AG04450 (cell line): ENCODE data around the gene RAB3B. TPM values are rescaled to one million over a fixed set of nuclear protein-coding genes. Genes with fewer than 3 reads are reported as not detected.
"Not testable (repeated sequence)": the region's sequence is repeated elsewhere in the genome, so short reads cannot be mapped to it uniquely, and the experiment has no call there.

ENCODE experiments used
- CTCF ChIA-PET: fragments of 300-600, 350-600 bp; formaldehyde crosslinking; extraction: SDS; loops from one replicate; lab custom pipeline; 2022; ENCODE audit warnings: antibody characterized with exemption, inconsistent platforms; lab: Charles Lee
- POLR2A ChIA-PET: fragments of 350-600 bp; formaldehyde crosslinking; extraction: SDS; loops from one replicate; lab custom pipeline; 2021; ENCODE audit warnings: antibody characterized with exemption, inconsistent platforms; lab: Yijun Ruan, JAX
- DNase-seq: peaks from one replicate; pipeline ENCODE4 v3.0.0-alpha.2; 2011; ENCODE audit warnings: low read depth, low spot score
- H3K27ac ChIP-seq: one replicate; pipeline ENCODE4 v1.5.1; 2012; ENCODE audit warnings: low read depth, low read length, control low read depth
- H3K27me3 ChIP-seq: one replicate; pipeline ENCODE4 v1.6.0; 2012; ENCODE audit warnings: low read length; ENCODE audit not compliant: control insufficient read depth, insufficient read depth
- H3K4me3 ChIP-seq: 2 replicates; pipeline ENCODE4 v1.5.1; 2011; ENCODE audit warnings: mild to moderate bottlenecking, low read depth, low read length, control low read depth
- H3K9me3 ChIP-seq: 2 replicates; pipeline ENCODE4 v1.5.1; 2012; ENCODE audit warnings: low read length; ENCODE audit not compliant: control insufficient read depth, insufficient read depth
- CTCF ChIP-seq: IDR thresholded peaks from 2 replicates; pipeline ENCODE4 v1.5.1; 2011; ENCODE audit warnings: low read depth, low read length, control low read depth, inconsistent platforms
- polyA plus RNA-seq: library from polyadenylated mRNA; depleted of rRNA; stranded (reverse); fragments of >200 nt; gene quantifications from 2 replicates; pipeline ENCODE4 v1.2.3, GENCODE V29; 2011

The RAB3B gene
- polyA plus RNA-seq, 1 experiment, result 28.6 TPM

- peak; percentile 96 for DNase-seq
- H3K9me3 ChIP-seq, result no peaks in the 10 kb centered on the region
- ChIA-PET CTCF (interaction anchor here (0.9 to 3.1 kb wide), 14 partner anchors 9 to 451 kb away, joined by 3 to 33 read pairs (median 4); no protein-coding TSS in a partner anchor), POLR2A (interaction anchor here (0.6 to 2.9 kb wide), 7 partner anchors 8 to 157 kb away, joined by 3 to 20 read pairs (median 10); partner anchors contain the start of genes NRDC and TXNDC12)
- H3K27me3 ChIP-seq, result no peaks in the 10 kb centered on the region
- no peak for TF ChIP-seq CTCF
- no peak overlapping the region for H3K4me3 ChIP-seq
- H3K27ac ChIP-seq, result peak overlapping the region; percentile 86
Observed at GRCh38 chr1:51898090-51898734, 92.3 kb downstream of the RAB3B start.

- POLR2A ChIA-PET, result interaction anchor here (0.8 to 2.9 kb wide), 8 partner anchors 9 to 467 kb away, joined by 3 to 20 read pairs (median 6); partner anchors contain the start of genes NRDC and TXNDC12
- peak; percentile 85 for DNase-seq
- Histone ChIP-seq H3K27me3 (no peaks in the 10 kb centered on the region), H3K4me3 (no peak overlapping the region), H3K9me3 (no peaks in the 10 kb centered on the region), H3K27ac (peak overlapping the region; percentile 96)
- TF ChIP-seq CTCF, result no peak
- CTCF ChIA-PET, result interaction anchor here (1.0 to 3.1 kb wide), 22 partner anchors 9 to 788 kb away, joined by 3 to 33 read pairs (median 6); partner anchors contain the start of gene NRDC
Observed at GRCh38 chr1:51897699-51898031, 92.8 kb downstream of the RAB3B start.

GRCh38 chr1:51894748-51895147, 95.8 kb downstream of the RAB3B start:
- H3K4me3 ChIP-seq, DNase-seq, CTCF ChIA-PET, H3K27ac ChIP-seq, H3K27me3 ChIP-seq, POLR2A ChIA-PET, H3K9me3 ChIP-seq: not testable (repeated sequence)

- H3K9me3 ChIP-seq, result no peaks in the 10 kb centered on the region
- peak; percentile 99 for DNase-seq
Observed at GRCh38 chr1:51878616-51879336, 111.7 kb downstream of the RAB3B start, which contains the start of gene NRDC. Gene NRDC, minus strand, starts transcription at chr1:51878727. Its CDS starts 112 bp downstream, at chr1:51878615.

More at GRCh38 chr1:51878616-51879336, 111.7 kb downstream of the RAB3B start, which contains the start of gene NRDC:
- TF ChIP-seq CTCF, result no peak
- Histone ChIP-seq H3K27ac (peak within 1 kb of the TSS; percentile 97), H3K4me3 (peak within 1 kb of the TSS; percentile 99), H3K27me3 (no peaks in the 10 kb centered on the region)
- POLR2A ChIA-PET, result interaction anchor here (1.0 kb wide), 1 partner anchor 19 kb away, joined by 3 read pairs; no protein-coding TSS in a partner anchor
- CTCF ChIA-PET, result interaction anchor here (0.6 to 1.7 kb wide), 2 partner anchors 18 to 123 kb away, joined by 3 to 13 read pairs; no protein-coding TSS in a partner anchor
